ENCODE results near the gene PHF8.
A peak's percentile ranks its signal among the peaks of the same experiment; 100 is the strongest.

PHF8 gene

DNA sequence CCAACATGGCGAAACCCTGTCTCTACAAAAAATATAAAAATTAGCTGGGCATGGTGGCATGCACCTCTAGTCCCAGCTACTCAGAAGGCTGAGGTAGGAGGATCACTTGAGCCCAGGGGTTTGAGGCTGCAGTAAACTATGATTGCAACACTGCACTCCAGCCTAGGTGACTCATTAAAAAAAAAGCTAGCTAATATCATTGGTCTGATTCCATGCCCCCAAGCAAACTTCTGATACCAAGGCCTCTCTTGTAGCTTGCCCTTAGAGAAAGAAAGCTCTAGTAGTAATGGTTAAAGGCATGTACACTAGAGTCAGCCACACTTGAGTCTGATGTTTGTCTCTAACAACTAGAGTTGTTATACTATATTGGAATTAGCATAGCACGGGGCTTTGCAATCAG lies 32.6 kb upstream of the PHF8 start:
- Histone ChIP-seq H3K27me3 (replicated peaks in 2 of 5; ENCODE audit: control insufficient read depth in 4 of 5, insufficient read depth in 5 of 5, low read length in 4 of 5) (no peaks in the 10 kb centered on the region), H3K36me3 (ENCODE audit: control insufficient read depth in 4 of 4, insufficient read depth in 4 of 4, low read length in 3 of 4) (peaks cover 0 to 11% (median 4%) of the 10 kb centered on the region in 4 experiments), H3K27ac (ENCODE audit: insufficient read depth in 1 of 2, low read depth in 1 of 2, low read length in 2 of 2, poor library complexity in 1 of 2, severe bottlenecking in 2 of 2) (no peak overlapping the region), H3K4me3 (ENCODE audit: control insufficient read depth in 1 of 7, extremely low read depth in 1 of 7, insufficient read depth in 4 of 7, low read depth in 2 of 7, low read length in 6 of 7) (no peak overlapping the region), H3K4me1 (ENCODE audit: control extremely low read depth in 1 of 4, control insufficient read depth in 4 of 4, insufficient read depth in 4 of 4, low read length in 3 of 4) (no peaks in the 10 kb centered on the region), H3K9me3 (ENCODE audit: control extremely low read depth in 1 of 5, control insufficient read depth in 4 of 5, insufficient read depth in 2 of 5, low read depth in 1 of 5, low read length in 4 of 5) (no peaks in the 10 kb centered on the region)
- 100% methylated on average over 1 of the region's 2 CpGs for WGBS (ENCODE audit: insufficient coverage)
- DNase-seq = no peak
- CTCF ChIA-PET = no interaction called here
- POLR2A ChIA-PET = no interaction called here

DNA sequence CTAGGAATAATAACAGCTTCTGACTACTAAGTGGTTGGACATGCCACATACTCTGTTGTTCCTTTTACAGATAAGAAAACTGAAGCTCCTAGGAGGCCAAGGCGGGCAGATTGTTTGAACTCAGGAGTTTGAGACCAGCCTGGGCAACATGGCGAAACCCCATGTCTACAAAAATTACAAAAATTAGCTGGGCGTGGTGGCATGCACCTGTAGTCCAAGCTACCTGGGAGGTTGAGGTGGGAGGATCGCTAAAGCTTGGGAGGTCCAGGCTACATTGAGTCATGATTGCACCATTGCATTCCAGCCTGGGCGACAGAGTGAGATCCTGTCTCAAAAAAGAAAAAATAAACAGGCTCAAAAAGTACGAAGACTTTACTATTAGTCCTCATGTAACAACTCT lies 30.6 kb upstream of the PHF8 start:
- Histone ChIP-seq H3K27ac (ENCODE audit: insufficient read depth in 1 of 2, low read depth in 1 of 2, low read length in 2 of 2, poor library complexity in 1 of 2, severe bottlenecking in 2 of 2) (no peak overlapping the region), H3K27me3 (replicated peaks in 2 of 5; ENCODE audit: control insufficient read depth in 4 of 5, insufficient read depth in 5 of 5, low read length in 4 of 5) (no peaks in the 10 kb centered on the region), H3K4me1 (ENCODE audit: control extremely low read depth in 1 of 4, control insufficient read depth in 4 of 4, insufficient read depth in 4 of 4, low read length in 3 of 4) (no peaks in the 10 kb centered on the region), H3K9me3 (ENCODE audit: control extremely low read depth in 1 of 5, control insufficient read depth in 4 of 5, insufficient read depth in 2 of 5, low read depth in 1 of 5, low read length in 4 of 5) (no peaks in the 10 kb centered on the region), H3K36me3 (ENCODE audit: control insufficient read depth in 4 of 4, insufficient read depth in 4 of 4, low read length in 3 of 4) (peaks cover 0 to 9% (median 3%) of the 10 kb centered on the region in 4 experiments), H3K4me3 (ENCODE audit: control insufficient read depth in 1 of 7, extremely low read depth in 1 of 7, insufficient read depth in 4 of 7, low read depth in 2 of 7, low read length in 6 of 7) (no peak overlapping the region)
- CTCF ChIA-PET = no interaction called here
- no peak for DNase-seq
- 93% methylated on average over 3 of the region's 6 CpGs for WGBS (ENCODE audit: insufficient coverage)
- POLR2A ChIA-PET = interaction anchor here (0.6 kb wide), 1 partner anchor 50 kb away, joined by 4 read pairs; no protein-coding TSS in a partner anchor

DNA sequence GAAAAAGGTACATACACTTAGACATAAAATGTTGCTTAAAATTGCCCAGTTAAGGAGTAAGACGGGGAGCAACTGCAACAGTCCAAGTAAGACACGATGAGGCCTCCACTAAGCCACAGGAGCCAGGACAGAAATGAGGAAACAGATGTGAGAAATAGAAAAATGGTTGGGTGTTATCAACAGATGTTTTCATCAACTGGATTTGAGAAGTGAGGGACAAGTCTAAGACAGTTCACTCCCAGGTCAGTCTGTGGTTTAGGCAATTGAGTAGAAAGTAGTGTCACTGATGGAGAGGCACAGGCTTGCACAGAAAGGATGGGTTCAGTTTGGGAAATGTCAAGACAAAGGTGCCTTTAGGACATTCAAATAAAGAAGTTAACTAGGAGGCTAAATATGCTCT lies 23.5 kb upstream of the PHF8 start:
- Histone ChIP-seq H3K9me3 (ENCODE audit: control extremely low read depth in 1 of 5, control insufficient read depth in 4 of 5, insufficient read depth in 2 of 5, low read depth in 1 of 5, low read length in 4 of 5) (no peaks in the 10 kb centered on the region), H3K4me1 (ENCODE audit: control extremely low read depth in 1 of 4, control insufficient read depth in 4 of 4, insufficient read depth in 4 of 4, low read length in 3 of 4) (peaks cover 0 to 9% (median 8%) of the 10 kb centered on the region in 4 experiments), H3K27me3 (replicated peaks in 2 of 5; ENCODE audit: control insufficient read depth in 4 of 5, insufficient read depth in 5 of 5, low read length in 4 of 5) (no peaks in the 10 kb centered on the region), H3K27ac (ENCODE audit: insufficient read depth in 1 of 2, low read depth in 1 of 2, low read length in 2 of 2, poor library complexity in 1 of 2, severe bottlenecking in 2 of 2) (no peak overlapping the region), H3K36me3 (ENCODE audit: control insufficient read depth in 4 of 4, insufficient read depth in 4 of 4, low read length in 3 of 4) (peaks cover 0 to 2% (median 0%) of the 10 kb centered on the region in 4 experiments), H3K4me3 (ENCODE audit: control insufficient read depth in 1 of 7, extremely low read depth in 1 of 7, insufficient read depth in 4 of 7, low read depth in 2 of 7, low read length in 6 of 7) (no peak overlapping the region)
- CTCF ChIA-PET = no interaction called here
- POLR2A ChIA-PET = no interaction called here
- DNase-seq = peak in 2 of 3 donors; percentile 69 to 84
- 37% methylated on average over 2 of the region's 2 CpGs for WGBS (ENCODE audit: insufficient coverage)

DNA sequence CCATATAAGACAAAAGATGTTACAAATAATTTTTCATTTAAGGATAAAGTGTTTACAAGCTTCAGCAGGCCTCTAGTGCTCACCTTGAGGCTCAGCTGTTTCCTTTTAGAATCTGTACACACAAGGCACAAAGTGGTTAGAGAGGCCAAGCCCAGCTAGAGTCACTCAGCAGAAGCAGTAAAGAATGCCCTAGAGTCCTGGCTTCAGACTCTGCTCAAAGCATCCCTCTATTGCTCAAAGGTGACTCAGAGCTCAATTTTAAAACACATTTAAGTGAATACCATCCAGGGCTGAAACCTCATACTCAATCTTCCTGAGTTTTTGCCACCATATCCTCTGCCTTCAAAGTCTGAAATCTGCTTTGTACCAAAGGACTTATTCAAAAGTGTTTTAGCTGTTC lies 22.6 kb upstream of the PHF8 start:
- no peak overlapping the region for H3K4me3 ChIP-seq (ENCODE audit: control insufficient read depth in 1 of 7, extremely low read depth in 1 of 7, insufficient read depth in 4 of 7, low read depth in 2 of 7, low read length in 6 of 7)
- H3K27ac ChIP-seq (ENCODE audit: insufficient read depth in 1 of 2, low read depth in 1 of 2, low read length in 2 of 2, poor library complexity in 1 of 2, severe bottlenecking in 2 of 2) = no peak overlapping the region
- H3K36me3 ChIP-seq (ENCODE audit: control insufficient read depth in 4 of 4, insufficient read depth in 4 of 4, low read length in 3 of 4) = peaks cover 0 to 2% (median 0%) of the 10 kb centered on the region in 4 experiments
- H3K4me1 ChIP-seq (ENCODE audit: control extremely low read depth in 1 of 4, control insufficient read depth in 4 of 4, insufficient read depth in 4 of 4, low read length in 3 of 4) = peaks cover 0 to 9% (median 8%) of the 10 kb centered on the region in 4 experiments
- no peaks in the 10 kb centered on the region for H3K9me3 ChIP-seq (ENCODE audit: control extremely low read depth in 1 of 5, control insufficient read depth in 4 of 5, insufficient read depth in 2 of 5, low read depth in 1 of 5, low read length in 4 of 5)
- POLR2A ChIA-PET = interaction anchor here (0.5 kb wide), 1 partner anchor 186 kb away, joined by 4 read pairs; no protein-coding TSS in a partner anchor
- no peaks in the 10 kb centered on the region for H3K27me3 ChIP-seq (replicated peaks in 2 of 5; ENCODE audit: control insufficient read depth in 4 of 5, insufficient read depth in 5 of 5, low read length in 4 of 5)
- CTCF ChIA-PET = interaction anchor here (0.8 kb wide), 1 partner anchor 17 kb away, joined by 3 read pairs; no protein-coding TSS in a partner anchor
- peak in 1 of 3 donors; percentile 13 for DNase-seq

DNA sequence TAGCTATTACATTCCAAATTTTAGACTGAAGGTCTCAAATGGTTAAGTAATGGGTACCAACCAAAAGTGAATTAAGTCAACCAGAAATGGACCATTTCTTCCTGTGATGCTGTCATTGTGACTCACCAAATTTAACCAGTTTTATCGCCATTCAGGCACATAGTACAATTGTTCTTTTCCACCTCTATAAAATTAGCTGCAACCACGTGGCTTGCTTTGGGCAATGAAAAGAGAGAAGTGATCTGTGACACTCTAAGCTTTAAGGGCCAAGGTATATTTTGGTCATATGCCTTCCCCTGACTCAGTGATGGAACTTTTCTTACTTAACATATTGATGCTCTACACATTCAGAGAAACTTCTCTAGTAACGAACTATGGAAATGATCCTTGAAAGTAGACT lies 20.3 kb upstream of the PHF8 start:
- DNase-seq = no peak
- Histone ChIP-seq H3K27ac (ENCODE audit: insufficient read depth in 1 of 2, low read depth in 1 of 2, low read length in 2 of 2, poor library complexity in 1 of 2, severe bottlenecking in 2 of 2) (no peak overlapping the region), H3K9me3 (ENCODE audit: control extremely low read depth in 1 of 5, control insufficient read depth in 4 of 5, insufficient read depth in 2 of 5, low read depth in 1 of 5, low read length in 4 of 5) (no peaks in the 10 kb centered on the region), H3K4me3 (ENCODE audit: control insufficient read depth in 1 of 7, extremely low read depth in 1 of 7, insufficient read depth in 4 of 7, low read depth in 2 of 7, low read length in 6 of 7) (no peak overlapping the region), H3K27me3 (replicated peaks in 2 of 5; ENCODE audit: control insufficient read depth in 4 of 5, insufficient read depth in 5 of 5, low read length in 4 of 5) (no peaks in the 10 kb centered on the region), H3K36me3 (ENCODE audit: control insufficient read depth in 4 of 4, insufficient read depth in 4 of 4, low read length in 3 of 4) (no peaks in the 10 kb centered on the region), H3K4me1 (ENCODE audit: control extremely low read depth in 1 of 4, control insufficient read depth in 4 of 4, insufficient read depth in 4 of 4, low read length in 3 of 4) (peaks cover 0 to 9% (median 8%) of the 10 kb centered on the region in 4 experiments)
- ChIA-PET CTCF (no interaction called here), POLR2A (no interaction called here)
- WGBS (ENCODE audit: insufficient coverage) = no CpG with 5 or more reads among the region's 3 CpGs

DNA sequence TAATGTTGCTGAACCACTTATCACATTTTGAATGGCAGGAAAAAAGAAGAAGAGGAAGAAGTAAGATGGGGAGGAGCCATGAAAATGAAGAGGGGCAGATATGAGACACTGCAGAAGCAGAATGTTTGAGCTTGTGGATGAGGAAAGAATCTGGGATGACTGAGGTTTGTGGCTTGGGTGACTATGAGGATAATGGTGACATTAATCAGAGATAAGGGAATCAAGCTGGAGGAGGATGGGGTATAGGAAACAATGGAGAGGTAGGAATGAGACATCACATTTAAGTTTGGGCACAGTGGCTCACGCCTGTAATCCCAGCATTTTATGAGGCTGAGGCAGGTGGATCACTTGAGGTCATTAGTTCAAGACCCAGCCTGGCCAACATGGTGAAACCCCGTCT lies 19.1 kb upstream of the PHF8 start:
- no peaks in the 10 kb centered on the region for H3K9me3 ChIP-seq (ENCODE audit: control extremely low read depth in 1 of 5, control insufficient read depth in 4 of 5, insufficient read depth in 2 of 5, low read depth in 1 of 5, low read length in 4 of 5)
- CTCF ChIA-PET = no interaction called here
- no peak overlapping the region for H3K27ac ChIP-seq (ENCODE audit: insufficient read depth in 1 of 2, low read depth in 1 of 2, low read length in 2 of 2, poor library complexity in 1 of 2, severe bottlenecking in 2 of 2)
- no peaks in the 10 kb centered on the region for H3K36me3 ChIP-seq (ENCODE audit: control insufficient read depth in 4 of 4, insufficient read depth in 4 of 4, low read length in 3 of 4)
- WGBS (ENCODE audit: insufficient coverage) = 84% methylated on average over 2 of the region's 2 CpGs
- DNase-seq = no peak
- no peaks in the 10 kb centered on the region for H3K27me3 ChIP-seq (replicated peaks in 2 of 5; ENCODE audit: control insufficient read depth in 4 of 5, insufficient read depth in 5 of 5, low read length in 4 of 5)
- H3K4me3 ChIP-seq (ENCODE audit: control insufficient read depth in 1 of 7, extremely low read depth in 1 of 7, insufficient read depth in 4 of 7, low read depth in 2 of 7, low read length in 6 of 7) = no peak overlapping the region
- peaks cover 0 to 8% (median 6%) of the 10 kb centered on the region in 4 experiments for H3K4me1 ChIP-seq (ENCODE audit: control extremely low read depth in 1 of 4, control insufficient read depth in 4 of 4, insufficient read depth in 4 of 4, low read length in 3 of 4)
- POLR2A ChIA-PET = no interaction called here

DNA sequence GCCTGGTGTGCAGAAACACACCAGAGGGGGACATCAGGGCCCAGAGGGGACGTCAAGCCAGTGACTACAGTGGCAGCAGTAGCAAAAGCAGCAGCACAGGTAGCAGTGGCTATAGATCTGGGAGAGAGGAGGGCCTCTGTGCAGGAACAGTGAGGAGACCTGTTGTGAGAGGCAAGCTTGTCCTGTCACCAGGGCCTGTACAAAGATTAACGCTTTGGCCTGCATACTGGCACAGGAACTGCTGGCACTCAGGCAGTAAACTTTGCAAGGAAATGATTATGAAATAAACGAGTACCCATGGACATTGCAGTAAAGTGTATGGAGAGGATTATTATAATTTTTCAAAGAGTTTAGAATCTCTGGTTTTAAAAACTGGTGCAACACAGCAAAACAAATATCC lies 5.5 kb upstream of the PHF8 start:
- Histone ChIP-seq H3K36me3 (ENCODE audit: control insufficient read depth in 4 of 4, insufficient read depth in 4 of 4, low read length in 3 of 4) (no peaks in the 10 kb centered on the region), H3K27me3 (replicated peaks in 2 of 5; ENCODE audit: control insufficient read depth in 4 of 5, insufficient read depth in 5 of 5, low read length in 4 of 5) (peaks cover 0 to 3% (median 0%) of the 10 kb centered on the region in 5 experiments), H3K27ac (ENCODE audit: insufficient read depth in 1 of 2, low read depth in 1 of 2, low read length in 2 of 2, poor library complexity in 1 of 2, severe bottlenecking in 2 of 2) (no peak overlapping the region), H3K9me3 (ENCODE audit: control extremely low read depth in 1 of 5, control insufficient read depth in 4 of 5, insufficient read depth in 2 of 5, low read depth in 1 of 5, low read length in 4 of 5) (no peaks in the 10 kb centered on the region), H3K4me1 (ENCODE audit: control extremely low read depth in 1 of 4, control insufficient read depth in 4 of 4, insufficient read depth in 4 of 4, low read length in 3 of 4) (peaks cover 0 to 16% (median 3%) of the 10 kb centered on the region in 4 experiments), H3K4me3 (ENCODE audit: control insufficient read depth in 1 of 7, extremely low read depth in 1 of 7, insufficient read depth in 4 of 7, low read depth in 2 of 7, low read length in 6 of 7) (no peak overlapping the region)
- DNase-seq = peak in 1 of 3 donors; percentile 20
- 70% methylated on average over 2 of the region's 3 CpGs for WGBS (ENCODE audit: insufficient coverage)
- ChIA-PET POLR2A (no interaction called here), CTCF (interaction anchor here (0.9 kb wide), 1 partner anchor 17 kb away, joined by 3 read pairs; no protein-coding TSS in a partner anchor)

Measured in common myeloid progenitor, CD34-positive (primary cell).